ENCODE results near the gene AK8.

- TF ChIP-seq CTCF (IDR thresholded peaks at IDR 0.05) (no peak), POLR2A (IDR thresholded peaks at IDR 0.05) (no peak)
These were observed 180.9 kb downstream of the AK8 start for GRCh38 chr9:132697230-132697629.
